ENCODE data around the gene B3GALT5.

B3GALT5 gene

DNA sequence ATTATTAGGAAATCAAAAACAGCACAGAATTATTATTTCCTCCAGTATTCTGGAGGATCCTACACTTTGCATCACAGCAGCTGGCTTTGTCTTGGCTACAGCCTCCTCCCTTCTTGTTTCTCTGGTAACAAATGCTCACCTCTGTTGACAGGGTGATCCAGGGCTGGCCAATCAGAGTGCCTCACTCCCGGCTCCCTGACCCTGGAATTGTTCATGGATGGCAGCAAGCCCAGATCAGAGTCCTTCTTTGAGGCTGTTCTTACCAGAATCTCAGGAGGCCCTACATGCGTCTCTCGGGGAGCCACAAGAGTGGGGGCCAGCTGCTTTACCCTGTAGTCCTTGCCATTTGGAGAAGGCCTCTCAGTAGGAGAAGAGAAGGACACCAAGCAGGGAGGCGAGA is 83.9 kb downstream of the B3GALT5 start:
- DNase-seq (ENCODE audit: low spot score), result no peak

GRCh38 chr21:39700318-39700717 is 87.6 kb downstream of the B3GALT5 start:
- DNase-seq (ENCODE audit: low spot score), result no peak

DNA sequence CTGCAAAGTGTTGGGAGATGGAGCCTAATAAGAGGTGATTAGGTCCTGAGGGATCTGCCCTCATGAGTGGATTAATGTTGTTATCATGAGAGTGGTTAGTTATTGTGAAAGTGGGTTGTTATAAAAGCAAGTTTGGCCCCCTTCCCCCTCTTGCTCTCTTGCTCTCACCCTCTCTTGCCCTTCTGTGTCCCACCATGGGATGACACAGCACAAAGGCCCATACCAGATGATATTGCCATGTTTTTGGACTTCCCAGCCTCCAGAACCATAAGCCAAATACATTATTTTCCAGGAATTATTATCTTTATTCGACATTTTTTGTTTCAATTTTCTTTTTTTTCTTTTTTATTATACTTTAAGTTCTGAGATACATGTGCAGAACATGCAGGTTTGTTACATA is 90.8 kb downstream of the B3GALT5 start:
- no peak for DNase-seq (ENCODE audit: low spot score)

GRCh38 chr21:39705849-39706248 is 93.1 kb downstream of the B3GALT5 start:
- no peak for DNase-seq (ENCODE audit: low spot score)

GRCh38 chr21:39707316-39707715 is 94.6 kb downstream of the B3GALT5 start:
- no peak for DNase-seq (ENCODE audit: low spot score)

GRCh38 chr21:39710866-39711265 is 98.1 kb downstream of the B3GALT5 start:
- DNase-seq (ENCODE audit: low spot score), result no peak

GRCh38 chr21:39712273-39712672 is 99.5 kb downstream of the B3GALT5 start:
- no peak for DNase-seq (ENCODE audit: low spot score)

DNA sequence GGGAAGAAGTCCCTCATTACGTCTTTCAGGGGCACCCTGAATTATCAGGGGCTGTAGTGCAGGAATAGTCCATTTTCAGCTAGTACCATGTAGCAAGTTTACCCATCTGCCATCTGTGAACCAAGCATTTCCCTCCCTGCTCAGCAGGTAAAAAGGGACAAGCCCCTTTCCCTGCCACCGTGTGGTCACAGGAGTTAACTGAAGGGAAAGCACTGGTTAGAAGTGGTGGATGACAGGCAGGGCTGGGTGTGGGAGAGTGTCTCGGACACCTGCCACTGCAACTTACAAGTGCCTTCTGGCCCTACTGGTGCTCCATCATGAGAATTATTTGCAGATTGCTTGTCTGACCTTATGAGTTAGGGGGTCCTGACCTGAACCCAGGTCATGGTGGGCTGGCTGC is 100.2 kb downstream of the B3GALT5 start:
- DNase-seq (ENCODE audit: low spot score), result no peak

DNA sequence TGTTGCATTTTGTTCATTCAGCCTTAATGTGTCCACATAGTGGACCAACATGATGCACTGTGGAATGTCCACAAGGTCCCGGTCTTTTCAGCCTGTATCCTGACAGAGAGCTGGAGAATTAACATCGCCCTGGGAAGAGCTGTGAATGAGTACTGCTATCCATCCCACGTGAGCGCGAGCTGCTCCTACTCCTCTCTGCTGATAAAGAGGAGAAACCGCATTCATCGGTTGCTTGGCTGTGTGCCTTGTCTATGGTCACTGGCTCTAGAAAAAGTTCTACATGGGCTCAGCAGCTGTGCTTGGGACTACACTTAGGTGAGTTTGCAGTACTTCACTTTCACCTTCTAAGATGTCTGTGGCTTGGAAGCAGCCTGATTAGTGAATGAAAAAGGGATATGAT is 101.2 kb downstream of the B3GALT5 start:
- DNase-seq (ENCODE audit: low spot score), result no peak

DNA sequence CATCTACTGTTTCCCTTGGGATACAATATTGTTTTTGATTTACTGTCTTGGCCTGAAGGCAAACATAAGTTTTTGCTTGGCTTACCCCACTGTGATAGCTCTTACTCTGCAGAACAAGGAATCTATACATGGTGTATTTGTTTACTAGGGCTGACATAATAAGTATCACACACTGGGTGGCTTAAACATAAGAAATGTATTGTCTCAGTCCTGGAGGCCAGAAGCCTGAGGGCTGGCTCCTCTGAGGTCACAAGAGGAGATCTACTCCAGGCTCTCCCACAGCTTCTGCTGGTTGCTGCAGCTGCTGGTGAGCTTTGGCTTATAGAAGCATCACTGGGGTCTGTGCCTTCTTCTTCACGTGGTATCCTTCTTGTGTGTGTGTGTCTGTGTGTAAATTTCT is 101.6 kb downstream of the B3GALT5 start:
- DNase-seq (ENCODE audit: low spot score), result no peak

- peak; percentile 26 for DNase-seq (ENCODE audit: low spot score)
Measured at GRCh38 chr21:39715804-39716397, 103.2 kb downstream of the B3GALT5 start.

DNA sequence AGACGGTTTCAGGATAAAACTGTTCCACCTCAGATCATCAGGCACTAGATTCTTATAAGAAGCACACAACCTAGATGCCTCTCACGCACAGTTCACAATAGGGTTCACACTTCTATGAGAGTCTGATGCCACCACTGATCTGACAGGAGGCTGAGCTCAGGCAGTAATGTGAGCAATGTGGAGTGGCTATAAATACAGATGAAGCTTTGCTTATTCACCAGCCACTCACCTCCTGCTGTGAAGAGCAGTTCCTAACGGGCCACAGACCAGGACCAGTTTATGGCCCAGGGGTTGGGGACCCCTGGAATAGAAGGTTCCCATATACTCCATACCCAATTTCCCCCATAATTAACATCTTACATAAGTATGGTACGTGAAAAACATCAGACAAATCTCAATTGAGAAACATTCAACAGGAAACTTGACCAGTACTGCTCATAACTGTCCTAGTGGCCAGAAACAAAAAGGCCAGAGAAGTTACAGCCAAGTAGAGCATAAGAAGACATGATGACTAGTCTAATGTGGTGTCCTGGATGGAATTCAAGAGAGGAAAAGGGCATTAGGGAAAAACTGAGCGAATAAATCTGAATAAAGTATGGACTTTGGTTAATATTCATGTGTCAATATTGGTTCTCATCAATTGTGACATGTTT is 107.5 kb downstream of the B3GALT5 start:
- no peak for DNase-seq (ENCODE audit: low spot score)

DNA sequence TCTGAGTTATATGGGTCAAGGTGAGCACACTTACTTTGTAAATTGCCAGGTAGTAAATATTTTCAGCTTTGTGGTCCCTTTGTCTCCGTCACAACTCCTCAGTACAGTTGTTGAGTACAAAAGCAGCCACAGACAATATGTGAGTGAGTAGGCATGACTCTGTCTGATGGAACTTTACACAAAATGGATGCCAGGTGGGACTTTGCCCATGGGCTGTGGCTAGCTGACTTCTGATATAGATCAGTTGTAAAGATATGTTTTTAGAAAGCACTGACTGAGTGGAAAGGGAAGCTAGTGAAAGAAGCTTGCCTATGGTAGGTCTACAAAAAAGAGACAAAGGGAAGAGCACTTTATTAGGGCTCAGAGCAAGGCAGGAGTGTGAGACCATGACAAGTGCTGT is 109.1 kb downstream of the B3GALT5 start:
- no peak for DNase-seq (ENCODE audit: low spot score)
